HG03457 (cell line): ENCODE measurements around the gene PGA5.

Source experiments
- ATAC-seq: cut with Tn5 transposase; IDR thresholded peaks from one replicate; pipeline ENCODE4 v1.9.1; 2021; ENCODE audit warnings: moderate number of reproducible peaks; ENCODE audit not compliant: unreplicated experiment

Gene PGA5

DNA sequence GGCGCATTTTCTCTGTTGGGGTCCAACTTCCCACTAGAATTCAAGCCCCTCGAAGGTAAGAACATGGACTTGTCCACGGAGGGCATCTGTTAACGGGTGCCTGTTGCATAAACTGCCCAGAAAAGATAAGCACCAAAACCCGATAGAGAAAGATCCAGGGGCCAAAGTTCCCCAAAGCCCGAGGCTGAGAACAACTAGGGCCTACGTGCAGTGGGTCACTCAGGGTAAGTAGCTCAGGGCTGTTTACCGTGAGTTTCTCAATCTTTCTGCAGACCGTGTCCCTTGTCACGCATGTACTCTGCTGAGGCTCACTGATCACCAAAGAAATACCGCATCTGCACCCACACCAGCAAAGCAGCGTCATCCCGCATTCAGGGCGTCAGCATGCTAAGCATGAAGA lies 24.4 kb downstream of the PGA5 start:
- no peak for ATAC-seq

DNA sequence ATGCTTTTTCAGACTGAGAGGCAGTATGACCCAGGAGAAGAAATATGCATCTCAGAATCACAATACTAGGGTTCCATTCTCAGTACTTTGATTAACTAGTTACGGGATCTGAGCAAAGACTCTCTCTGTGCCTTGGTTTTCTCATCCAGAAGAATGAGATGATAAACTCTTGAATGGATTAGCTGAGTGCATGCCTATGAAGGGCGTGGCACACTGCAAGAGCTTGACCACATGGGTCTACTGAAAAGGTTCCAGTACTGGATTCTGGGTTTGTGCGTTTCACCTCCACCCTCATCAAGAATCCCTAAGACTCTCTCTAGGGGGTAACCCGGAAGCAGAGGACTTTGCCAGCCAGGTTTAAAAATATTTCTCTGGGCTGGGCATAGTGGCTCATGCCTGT lies 25.6 kb downstream of the PGA5 start:
- no peak for ATAC-seq

DNA sequence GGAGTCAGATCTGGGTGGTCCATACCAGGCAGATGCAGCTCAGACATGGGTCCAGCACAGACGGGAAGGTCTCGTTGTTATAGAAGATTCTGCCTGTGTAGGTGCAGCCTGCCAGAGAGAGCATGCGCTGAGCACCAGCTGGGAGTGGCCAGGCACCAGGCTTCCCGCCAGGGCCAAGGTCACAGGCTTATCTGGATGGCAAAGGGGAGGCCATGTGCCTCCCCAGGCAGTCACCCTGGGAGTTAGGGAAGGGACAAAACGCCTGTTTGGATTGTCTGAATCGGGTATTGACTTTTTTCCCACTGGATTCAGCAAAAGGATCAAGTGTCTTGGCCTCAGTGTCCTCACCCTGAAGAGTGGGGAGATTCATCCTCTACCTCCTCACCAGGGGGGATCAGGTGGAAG lies 26.5 kb downstream of the PGA5 start:
- no peak for ATAC-seq

DNA sequence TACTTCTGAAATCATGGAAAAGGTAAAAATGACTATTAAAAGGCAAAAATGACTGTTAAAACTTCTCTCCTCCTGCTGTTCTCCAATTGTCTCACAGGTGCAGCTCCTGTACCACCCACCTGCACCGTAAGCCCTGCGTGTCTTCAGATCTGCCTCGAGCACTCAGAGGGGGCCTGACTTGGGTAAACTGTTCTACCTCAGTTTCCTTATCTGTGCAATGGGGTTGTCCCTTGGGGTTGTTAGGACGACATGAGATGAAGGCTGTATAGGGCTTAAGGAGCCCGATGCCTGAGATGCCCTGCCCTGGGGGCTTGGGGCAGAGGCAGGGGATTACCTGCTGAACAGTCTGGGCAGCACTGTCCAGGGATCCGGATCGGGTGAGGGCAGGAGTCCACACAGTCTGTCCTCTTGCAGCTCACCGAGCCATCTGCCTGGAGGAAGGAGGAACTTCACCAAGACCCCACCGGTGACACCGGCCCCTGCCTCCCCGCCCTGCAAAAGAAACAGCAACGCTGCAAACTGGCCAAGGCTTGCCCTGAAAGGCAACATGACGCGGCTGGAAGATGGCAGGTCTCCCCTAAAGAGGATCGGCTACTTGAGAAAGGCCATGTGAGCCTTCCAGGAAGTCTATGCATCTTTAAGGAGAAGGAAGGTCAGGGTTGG lies 27.7 kb downstream of the PGA5 start:
- ATAC-seq: no peak

DNA sequence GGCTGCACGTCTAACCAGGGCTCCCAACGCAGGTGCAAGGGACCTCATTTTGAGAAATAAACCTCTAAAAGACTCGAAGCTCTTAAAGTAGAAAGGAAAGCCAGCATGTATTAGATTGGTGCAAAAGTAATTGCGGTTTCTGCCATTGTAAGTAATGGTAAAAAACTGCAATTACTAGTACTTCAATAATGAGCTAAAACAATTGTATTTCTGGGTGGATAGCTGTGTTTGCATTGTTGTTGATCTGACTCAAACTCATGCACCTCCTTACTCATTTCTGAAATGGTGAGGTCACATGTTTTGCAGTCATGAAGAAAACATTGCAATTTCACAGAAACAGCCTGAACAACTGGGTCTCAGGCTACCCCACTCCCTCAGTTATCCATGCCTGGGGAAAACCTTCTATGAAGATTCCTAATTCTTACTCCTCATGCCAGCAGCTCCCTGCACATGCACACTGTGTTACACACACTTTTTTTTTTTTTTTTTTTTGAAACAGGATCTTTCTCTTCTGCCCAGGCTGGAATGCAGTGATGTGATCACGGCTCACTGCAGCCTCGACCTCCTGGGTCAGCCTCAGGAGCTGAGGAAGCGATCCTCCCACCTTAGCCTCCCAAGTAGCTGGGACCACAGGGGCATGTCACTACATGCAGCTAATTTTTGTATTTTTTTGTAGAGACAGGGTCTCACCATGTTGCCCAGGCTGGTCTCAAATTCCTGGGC lies 29.5 kb downstream of the PGA5 start:
- ATAC-seq: no peak

- ATAC-seq: no peak
Observed at GRCh38 chr11:61272731-61273130, 31.8 kb downstream of the PGA5 start.

- ATAC-seq: no peak
Observed at GRCh38 chr11:61273178-61274078, 32.5 kb downstream of the PGA5 start.

DNA sequence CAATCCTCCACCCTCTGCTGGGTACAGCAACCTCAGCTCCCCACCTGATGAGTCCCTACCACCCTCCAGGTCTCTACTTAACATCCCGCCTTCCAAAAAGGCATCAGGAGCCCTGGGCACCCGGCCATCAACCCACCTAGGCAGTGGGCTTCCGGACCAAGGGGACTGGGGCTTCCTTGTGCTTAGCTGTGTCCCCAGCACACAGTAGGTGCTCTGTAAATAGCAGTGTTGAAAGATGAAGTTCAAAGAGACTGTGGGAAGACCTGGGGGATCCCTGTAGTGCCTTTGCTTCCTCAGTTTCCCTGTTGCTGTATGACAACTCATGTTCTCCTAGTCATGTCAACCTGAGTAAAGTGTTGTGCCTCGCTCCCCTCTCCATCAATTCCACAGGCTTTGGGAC lies 33.1 kb downstream of the PGA5 start:
- ATAC-seq: no peak

- ATAC-seq: no peak
Observed at GRCh38 chr11:61275191-61275590, 34.2 kb downstream of the PGA5 start.

DNA sequence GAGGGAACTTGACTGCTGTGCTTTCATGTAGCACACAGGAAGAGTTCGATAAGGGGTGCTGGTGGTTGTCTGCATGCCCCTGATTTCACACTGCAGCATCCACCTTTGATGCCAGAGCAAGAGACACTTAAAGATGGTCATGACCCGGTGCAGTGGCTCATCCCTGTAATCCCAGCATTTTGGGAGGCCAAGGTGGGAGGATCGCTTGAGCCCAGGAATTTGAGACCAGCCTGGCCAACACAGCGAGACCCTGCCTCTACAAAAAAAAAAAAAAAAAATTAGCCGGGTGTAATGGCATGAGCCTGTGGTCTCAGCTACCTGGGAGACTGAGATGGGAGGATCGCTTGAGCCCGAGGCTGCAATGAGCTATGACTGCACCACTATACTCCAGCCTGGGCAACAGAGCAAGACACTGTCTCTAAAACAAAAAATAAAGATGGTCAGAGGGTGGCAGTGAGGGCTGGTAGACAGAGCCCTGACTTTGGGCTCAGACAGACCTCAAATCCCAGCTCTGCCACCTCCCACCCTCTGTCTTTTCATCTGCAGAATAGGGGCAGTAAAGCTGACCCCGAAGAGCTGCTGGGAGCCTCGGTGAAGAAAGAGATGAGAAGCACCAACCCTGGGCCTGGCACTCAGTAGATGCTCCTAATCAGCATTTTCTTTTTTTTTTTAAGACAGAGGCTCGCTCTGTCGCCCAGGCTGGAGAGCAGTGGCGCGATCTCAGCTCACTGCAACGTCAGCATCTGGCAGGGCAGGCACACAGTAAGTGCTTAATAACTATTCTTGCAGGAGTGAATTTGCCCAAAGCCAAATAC lies 36.4 kb downstream of the PGA5 start:
- no peak for ATAC-seq

- no peak for ATAC-seq
Observed at GRCh38 chr11:61278001-61278470, 37.1 kb downstream of the PGA5 start.

- ATAC-seq: no peak
Observed at GRCh38 chr11:61279934-61280659, 39.1 kb downstream of the PGA5 start.

DNA sequence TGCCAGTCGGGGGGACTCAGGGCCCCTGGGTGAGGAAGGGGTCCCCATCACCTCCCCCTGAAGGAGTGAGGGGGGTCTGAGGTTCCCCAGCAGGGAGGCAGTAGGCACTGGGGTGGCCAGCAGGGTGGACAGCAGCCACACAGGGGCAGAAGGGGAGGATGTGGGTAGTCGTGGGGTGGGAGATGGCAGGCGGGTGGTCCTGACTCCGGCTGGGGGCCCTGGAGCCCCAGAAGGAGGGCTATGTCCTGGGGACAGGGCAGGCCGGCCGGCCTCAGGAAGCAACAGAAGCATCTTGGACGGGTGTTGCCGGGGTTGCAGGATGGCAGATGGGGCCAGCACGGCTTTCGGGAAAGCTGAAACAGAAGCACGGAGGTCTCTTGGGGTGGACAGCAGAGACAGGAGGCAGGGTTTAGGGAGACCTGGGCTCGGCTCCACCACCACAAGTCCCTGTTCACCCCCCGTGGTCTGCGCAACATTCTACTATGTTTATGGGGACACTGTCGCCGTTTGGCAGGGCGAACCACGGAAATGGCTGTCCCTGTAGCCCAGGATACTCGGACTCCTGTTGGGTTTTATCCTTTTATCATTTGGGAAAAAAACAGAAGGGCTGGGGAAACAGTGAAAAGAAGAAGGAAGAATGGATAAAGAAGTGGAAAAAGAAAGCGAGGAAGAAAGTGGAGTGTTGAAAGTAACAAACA lies 40.1 kb downstream of the PGA5 start:
- no peak for ATAC-seq

DNA sequence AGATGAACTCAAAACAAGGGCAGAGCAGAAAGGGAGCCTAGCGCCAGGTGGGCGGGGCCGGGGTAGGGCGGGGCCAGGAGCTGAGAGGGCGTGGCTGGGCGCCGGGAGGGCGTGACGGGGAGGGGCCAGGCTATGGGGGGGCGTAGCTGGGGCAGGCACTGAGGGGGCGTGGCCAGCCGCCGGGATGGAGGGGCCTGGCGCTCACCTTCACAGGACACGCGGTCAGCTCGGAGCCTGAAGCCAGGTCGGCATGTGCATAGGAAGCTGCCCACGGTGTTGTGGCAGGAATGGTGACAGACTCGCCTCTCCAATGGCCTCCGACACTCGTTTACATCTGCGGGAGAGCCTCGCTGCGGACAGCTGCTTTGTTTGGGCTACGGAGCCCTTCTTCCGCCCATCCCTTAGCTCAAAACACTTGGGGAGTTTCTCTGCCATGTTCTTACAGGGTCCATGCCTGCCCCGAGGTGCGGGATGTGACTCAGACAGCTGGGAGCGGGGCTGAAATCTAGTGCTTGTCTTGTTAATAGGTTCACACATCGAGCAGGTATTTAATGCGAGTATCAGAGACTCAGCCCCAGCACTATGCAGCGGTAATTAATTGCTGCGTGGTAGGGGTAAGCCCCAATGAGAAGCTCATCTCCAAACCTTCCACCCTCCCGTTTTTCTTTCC lies 40.7 kb downstream of the PGA5 start:
- no peak for ATAC-seq

- no peak for ATAC-seq
Observed at GRCh38 chr11:61283613-61284012, 42.6 kb downstream of the PGA5 start.

GRCh38 chr11:61287338-61287977 lies 46.5 kb downstream of the PGA5 start:
- no peak for ATAC-seq

- no peak for ATAC-seq
Observed at GRCh38 chr11:61290905-61291690, 50.1 kb downstream of the PGA5 start.

DNA sequence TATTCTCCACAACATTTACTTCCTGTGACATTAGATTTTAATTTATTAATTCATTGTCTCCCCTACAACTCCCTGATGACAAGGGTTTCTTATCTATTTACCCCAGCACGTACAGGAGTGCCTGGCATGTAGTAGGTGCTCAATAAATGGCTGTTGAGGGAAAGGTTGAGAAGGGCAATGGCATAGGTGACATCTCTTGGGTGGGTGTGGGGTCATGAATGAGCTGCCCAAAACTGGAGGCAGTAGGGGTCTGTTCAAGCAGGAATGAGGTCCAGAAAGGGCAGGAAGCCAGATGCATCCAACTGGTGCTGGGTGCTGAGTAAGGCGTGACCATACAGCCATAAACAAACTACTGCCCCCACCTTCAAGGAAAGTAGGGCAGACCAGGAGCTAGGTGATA lies 51.4 kb downstream of the PGA5 start:
- ATAC-seq: no peak
